ENCODE results near the gene PLCG2.

- no peak for TF ChIP-seq POLR2AphosphoS5 (IDR thresholded peaks at IDR 0.05; ENCODE audit: low read depth, low read length)
- no peak for TF ChIP-seq SIN3A (IDR thresholded peaks at IDR 0.05; ENCODE audit: borderline replicate concordance, insufficient read depth, low read length)
Observed at GRCh38 chr16:81756615-81757356, 22.3 kb upstream of the PLCG2 start.

All from PFSK-1 (cell line).